ENCODE measurements around the gene BNIP1.
A peak's percentile ranks its signal among the peaks of the same experiment; 100 is the strongest.
"Not testable (repeated sequence)": the region's sequence is repeated elsewhere in the genome, so short reads cannot be mapped to it uniquely, and the experiment has no call there.

The BNIP1 gene

DNA sequence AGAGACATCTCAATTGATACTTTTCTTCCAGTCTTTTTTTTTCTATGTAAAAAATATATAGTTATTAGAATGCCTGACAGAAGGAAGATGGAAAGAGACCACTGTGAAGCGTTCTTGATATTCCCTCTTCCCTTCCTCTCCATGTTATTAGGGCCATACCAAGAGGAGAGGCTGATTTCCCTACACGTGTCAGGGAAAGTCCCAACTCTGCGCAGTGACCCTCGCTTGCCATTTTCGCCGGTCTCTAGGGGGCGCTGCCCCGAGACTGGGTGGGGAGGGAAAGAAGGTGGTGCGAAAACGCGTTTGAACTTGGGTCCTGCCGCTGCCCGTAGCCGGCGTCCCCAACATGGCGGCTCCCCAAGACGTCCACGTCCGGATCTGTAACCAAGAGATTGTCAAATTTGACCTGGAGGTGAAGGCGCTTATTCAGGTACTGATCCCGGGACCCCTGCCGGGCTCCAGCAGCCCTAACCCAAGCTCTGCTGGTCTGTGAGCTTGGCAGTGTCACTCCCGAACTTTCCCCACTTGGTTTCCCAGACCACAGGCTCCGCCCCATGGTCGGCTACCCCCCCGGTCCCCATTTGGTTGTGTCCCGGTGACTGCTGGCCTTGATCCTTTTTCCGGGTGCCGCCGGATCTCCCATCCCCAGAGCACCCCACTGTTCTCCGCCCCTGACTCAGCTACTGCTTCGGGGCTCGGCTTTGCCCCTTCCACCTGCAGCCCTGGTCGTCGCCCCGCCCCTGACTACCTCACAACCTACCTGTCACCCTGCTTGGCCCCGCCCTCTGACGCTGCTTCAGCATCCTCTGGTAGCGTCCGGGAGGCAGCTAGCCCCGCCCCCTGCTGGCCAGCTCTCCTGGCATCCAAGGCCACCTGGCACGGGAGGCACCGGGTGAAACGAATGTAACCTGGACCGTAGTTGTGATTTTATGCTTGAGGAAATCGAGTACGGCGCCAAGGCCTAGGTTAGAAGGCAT lies at the start of gene BNIP1:
Gene BNIP1 (plus strand): TSS at position 332 of the 977 bp plus-strand sequence. CDS start 15 bp downstream, at position 347.
- DNase-seq, result peak; percentile 94

- DNase-seq, result no peak
Observed at GRCh38 chr5:173098787-173099186, 45.5 kb upstream of the BNIP1 start.

DNA sequence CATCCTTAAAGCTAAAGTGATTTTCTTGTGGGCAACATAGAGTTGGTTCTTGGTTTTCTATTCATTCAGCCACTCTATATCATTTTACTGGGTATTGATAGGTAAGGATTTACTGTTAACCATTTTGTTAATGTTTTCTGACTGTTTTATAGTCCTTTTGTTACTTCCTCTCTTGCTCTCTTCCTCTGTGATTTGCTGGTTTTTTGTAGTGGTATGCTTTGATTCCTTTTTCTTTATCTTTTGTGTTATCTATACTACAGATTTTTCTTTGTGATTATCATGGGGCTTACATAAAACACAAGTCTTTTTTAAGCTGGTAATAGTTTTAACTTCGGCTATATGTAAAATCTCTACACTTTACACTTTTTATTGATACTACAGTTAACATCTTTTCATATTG lies 44.9 kb upstream of the BNIP1 start:
- DNase-seq, result no peak

DNA sequence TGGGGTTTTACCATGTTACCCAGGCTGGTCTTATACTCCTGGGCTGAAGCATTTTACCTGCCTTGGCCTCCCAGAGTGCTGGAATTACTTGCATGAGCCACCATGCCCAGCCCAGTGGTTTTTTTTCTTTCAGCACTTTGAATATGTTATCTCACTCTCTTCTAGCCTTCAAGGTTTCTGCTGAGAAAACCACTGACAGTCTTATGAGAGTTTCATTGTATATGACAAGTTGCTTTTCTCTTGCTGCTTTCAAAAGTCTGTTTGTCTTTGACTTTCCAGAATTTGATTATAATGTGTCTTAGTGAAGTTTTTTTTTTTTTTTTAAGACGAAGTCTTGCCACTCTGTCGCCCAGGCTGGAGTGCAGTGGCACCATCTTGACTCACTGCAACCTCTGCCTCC lies 43.1 kb upstream of the BNIP1 start:
- no peak for DNase-seq

DNA sequence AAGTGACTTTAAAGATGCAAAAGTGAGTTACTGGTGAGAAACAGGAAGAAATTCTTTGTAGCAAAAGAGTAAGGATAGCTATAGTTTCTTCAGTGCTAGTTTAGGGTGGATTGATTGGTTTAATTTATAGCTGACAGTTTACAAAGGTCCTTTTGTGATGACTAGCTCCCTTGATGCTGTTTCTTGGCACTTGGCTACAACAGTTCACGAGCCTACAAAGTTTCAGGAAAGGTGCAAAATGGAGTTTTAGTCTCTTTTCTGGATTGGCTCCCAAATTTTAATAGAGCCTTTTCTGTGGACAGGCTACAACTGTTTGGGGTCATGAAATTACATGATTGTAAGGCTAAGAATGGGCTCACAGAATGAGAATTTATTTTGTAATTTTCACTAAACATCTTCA lies 40.9 kb upstream of the BNIP1 start:
- DNase-seq, result no peak

GRCh38 chr5:173108914-173109313 lies 35.4 kb upstream of the BNIP1 start:
- no peak for DNase-seq

GRCh38 chr5:173114536-173114935 lies 29.8 kb upstream of the BNIP1 start:
- no peak for DNase-seq

GRCh38 chr5:173119719-173120118 lies 24.6 kb upstream of the BNIP1 start:
- no peak for DNase-seq

GRCh38 chr5:173123416-173123815 lies 20.9 kb upstream of the BNIP1 start:
- no peak for DNase-seq

DNA sequence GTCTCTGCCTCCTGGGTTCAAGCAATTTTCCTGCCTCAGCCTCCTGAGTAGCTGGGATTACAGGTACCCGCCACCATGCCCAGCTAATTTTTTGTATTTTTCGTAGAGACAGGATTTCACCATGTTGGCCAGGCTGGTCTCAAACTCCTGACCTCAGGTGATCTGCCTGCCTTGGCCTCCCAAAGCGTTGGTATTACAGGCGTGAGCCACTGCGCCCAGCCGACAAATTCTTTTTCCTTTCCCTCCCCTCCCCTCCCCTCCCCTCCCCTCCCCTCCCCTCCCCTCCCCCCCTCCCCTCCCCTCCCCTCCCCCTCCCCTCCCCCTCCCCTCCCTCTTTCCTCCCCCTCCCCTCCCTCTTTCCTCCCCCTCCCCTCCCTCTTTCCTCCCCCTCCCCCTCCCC lies 12.2 kb upstream of the BNIP1 start:
- not testable (repeated sequence) for DNase-seq

DNA sequence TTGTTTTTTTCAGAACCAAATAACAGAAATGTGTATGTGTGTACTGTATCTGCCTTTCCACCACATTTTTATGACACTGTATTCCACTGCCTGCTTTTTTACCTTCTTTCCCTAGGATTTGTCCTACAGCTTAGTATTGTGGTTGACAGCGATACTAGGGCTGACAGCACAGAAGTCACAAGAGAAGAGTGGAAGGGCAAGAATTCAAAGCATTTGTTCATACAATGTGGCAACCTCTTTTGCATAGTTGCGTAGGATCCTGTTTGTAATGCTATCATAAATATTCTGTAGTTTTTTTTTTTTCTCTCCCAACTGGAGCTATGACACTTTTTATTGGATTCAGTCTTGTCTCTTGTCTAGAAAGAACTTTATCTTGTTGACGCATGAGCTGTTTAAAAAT lies 5.6 kb upstream of the BNIP1 start:
- no peak for DNase-seq

DNA sequence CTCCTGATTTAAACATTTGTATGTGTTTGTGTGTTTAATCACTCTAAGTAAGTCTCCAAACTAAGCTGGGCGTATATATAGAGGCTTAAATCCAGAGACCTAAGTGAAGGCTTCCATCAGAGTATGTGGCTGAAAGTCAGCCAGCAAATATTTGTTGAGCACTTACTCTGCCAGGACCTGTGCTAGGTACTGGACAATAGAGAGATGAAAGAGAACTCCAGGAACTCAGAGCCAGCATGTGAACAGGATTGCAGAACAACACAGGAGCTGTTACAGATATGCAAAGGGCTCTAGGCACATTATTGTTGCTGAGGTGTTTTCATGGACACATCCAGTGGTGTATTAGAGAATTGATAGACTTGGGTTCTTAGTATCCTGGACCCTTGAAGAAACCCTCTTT lies 4.7 kb upstream of the BNIP1 start:
- no peak for DNase-seq

DNA sequence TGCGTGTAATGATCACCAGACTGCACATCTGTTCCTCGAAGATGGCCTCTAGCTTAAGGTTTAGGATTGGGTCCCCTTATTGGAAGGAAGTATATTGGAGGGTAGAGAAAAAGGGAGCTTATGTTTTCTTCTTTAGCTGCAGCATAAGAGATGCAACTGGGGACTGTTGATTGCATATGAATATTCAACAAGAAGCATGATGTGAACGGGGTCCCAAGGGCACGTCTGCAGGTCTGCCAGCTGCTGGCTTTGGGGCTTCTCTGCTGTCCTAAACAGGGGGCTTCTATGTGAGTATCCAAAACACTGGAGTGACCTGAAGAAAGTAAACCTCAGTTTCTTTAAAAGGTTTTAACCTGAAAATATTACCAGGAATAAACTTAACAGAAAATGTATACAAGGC lies 3.6 kb upstream of the BNIP1 start:
- no peak for DNase-seq

GRCh38 chr5:173143567-173143966 lies 764 bp upstream of the BNIP1 start:
- no peak for DNase-seq

GRCh38 chr5:173148354-173148753 lies 4.0 kb downstream of the BNIP1 start:
- DNase-seq, result no peak

GRCh38 chr5:173152547-173152946 lies 8.2 kb downstream of the BNIP1 start:
- no peak for DNase-seq

DNA sequence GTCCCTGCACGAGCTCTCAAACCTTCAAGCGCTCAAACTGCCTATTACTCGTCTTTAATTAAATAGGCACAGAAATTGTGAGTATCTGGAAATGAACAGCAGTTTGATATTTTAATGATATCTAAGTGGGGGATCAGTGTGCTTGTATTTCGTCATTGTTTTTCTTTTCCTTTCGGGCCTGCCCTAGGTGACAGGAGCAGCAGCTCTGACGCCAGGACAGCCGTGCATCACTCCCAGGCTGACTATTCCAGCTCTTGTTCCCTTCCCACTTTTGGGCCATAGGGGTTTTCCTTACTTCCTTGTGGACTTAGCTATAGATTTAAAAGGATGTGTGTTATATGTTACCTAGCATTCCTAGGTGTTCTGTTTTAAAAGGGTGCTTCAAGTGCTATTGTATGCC lies 9.5 kb downstream of the BNIP1 start:
- no peak for DNase-seq

- DNase-seq, result not testable (repeated sequence)
Observed at GRCh38 chr5:173154619-173155018, 10.3 kb downstream of the BNIP1 start.

DNA sequence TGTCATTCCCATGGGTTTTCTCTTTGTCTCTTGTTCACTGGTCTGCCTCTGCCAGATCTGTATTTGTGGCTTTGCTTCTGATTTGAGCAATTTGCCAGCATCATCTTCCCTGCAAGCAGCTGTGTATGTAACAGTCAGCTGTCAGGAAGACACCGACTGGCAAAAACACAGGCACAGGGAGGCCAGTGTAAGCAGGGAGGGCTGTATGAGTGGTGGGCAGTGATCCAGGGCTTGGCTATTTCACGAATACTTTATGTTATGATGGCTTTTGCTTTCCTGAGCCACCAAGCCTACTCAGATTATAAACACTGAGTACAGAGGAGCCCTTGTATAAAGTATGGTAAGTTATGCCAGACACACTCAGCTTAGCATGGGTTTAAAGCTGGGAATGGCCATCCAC lies 11.6 kb downstream of the BNIP1 start:
- no peak for DNase-seq

DNA sequence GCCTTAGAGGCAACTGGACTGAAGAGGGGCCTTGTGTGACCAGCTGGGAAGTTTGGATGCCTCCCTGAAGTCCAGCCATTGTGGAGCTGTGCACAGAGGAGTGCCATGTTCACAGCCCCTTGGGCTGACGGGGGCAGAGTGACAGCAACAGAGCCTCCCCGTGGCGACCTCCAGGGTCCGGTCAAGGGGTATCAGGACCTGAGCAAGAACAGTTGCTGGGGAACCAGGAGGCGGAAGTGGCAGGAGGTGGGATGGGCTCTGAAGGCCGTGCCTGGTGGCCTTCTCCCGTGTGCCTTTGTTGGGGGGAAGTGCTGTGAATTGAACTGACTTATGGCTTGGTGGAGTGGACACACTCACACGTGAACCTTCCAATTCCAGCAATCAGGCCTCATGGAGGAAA lies 14.0 kb downstream of the BNIP1 start:
- no peak for DNase-seq

DNA sequence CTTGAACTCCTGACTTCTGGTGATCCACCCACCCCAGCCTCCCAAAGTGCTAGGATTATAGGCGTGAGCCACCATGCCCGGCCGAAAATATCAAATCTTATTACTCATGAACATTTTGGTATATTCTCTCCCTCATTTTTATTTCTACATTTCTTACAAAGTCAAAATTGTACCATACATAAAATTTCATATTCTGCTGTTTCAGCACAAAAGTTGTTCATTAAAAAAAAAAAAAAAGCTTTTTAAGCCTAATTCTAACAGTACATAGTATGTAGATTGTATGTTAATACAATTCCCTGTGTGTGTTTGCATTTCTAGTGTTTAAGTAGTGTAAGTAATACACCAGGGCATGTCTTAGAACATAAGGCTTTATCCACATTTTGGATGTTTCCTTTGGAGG lies 14.9 kb downstream of the BNIP1 start:
- DNase-seq, result no peak

- DNase-seq, result no peak
Observed at GRCh38 chr5:173161148-173161547, 16.8 kb downstream of the BNIP1 start.

DNA sequence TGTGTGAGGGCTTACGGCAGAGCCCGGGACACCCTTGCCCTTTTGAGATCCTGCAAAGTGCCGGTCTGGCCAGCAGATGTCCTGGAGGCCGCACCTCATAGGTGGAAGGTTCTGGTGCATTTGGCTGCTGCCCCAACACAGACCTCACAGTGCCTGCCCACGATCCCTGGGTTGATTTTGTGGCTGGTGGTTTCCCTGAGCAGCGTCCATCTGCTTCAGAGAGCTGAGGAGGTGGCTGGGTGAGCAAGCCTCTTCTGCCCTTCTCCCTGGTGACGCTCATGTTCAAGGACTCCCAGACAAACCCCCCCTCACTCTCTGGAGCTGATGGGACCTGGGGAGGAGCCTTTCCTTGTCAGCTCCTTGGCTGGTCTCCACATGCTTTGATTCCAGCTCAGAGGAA lies 18.9 kb downstream of the BNIP1 start:
- DNase-seq, result no peak

GRCh38 chr5:173165177-173166016 lies 21.1 kb downstream of the BNIP1 start:
- no peak for DNase-seq

Measured in NK-92 treated with Interleukin-12 subunit alpha and Interleukin-12 subunit beta, amount 100 ng/mL, for 24 hours (cell line).